ENCODE measurements around the gene IGSF3. TPM values are rescaled to one million over a fixed set of nuclear protein-coding genes. Genes with fewer than 3 reads are reported as not detected.

The IGSF3 gene
- total RNA-seq, 2 donors from 2014 or later = 3.3 to 4.9 TPM

- H3K36me3 Mint-ChIP-seq (ENCODE audit: insufficient read depth in 2 of 2) = no peaks in the 10 kb centered on the region
- H3K4me1 Mint-ChIP-seq (ENCODE audit: low read depth) = peaks cover 30% of the 10 kb centered on the region
- H3K27ac Mint-ChIP-seq = no peak overlapping the region
- H3K27me3 Mint-ChIP-seq (ENCODE audit: low read depth) = peaks cover 6% of the 10 kb centered on the region
- H3K4me3 Mint-ChIP-seq = no peak overlapping the region
- DNase-seq (no peak), ATAC-seq (replicated peaks in 1 of 2) (no peak)
- H3K9me3 Mint-ChIP-seq = no peaks in the 10 kb centered on the region
Measured at GRCh38 chr1:116577759-116578314, 89.7 kb downstream of the IGSF3 start.

- DNase-seq (peak; percentile 61 to 66), ATAC-seq (replicated peaks in 1 of 2) (no peak)
- Mint-ChIP-seq H3K27ac (no peak overlapping the region), H3K36me3 (ENCODE audit: insufficient read depth in 2 of 2) (peaks cover 0 to 2% of the 10 kb centered on the region in 2 donors), H3K9me3 (no peaks in the 10 kb centered on the region), H3K4me3 (peak overlapping the region in 1 of 2 donors; percentile 28), H3K27me3 (ENCODE audit: low read depth) (peaks cover 18% of the 10 kb centered on the region), H3K4me1 (ENCODE audit: low read depth) (peaks cover 54% of the 10 kb centered on the region)
Measured at GRCh38 chr1:116574581-116575291, 92.8 kb downstream of the IGSF3 start.

- peaks cover 0 to 3% of the 10 kb centered on the region in 2 donors for H3K36me3 Mint-ChIP-seq (ENCODE audit: insufficient read depth in 2 of 2)
- no peak for DNase-seq
- H3K27me3 Mint-ChIP-seq (ENCODE audit: low read depth) = peaks cover 18% of the 10 kb centered on the region
- ATAC-seq (replicated peaks in 1 of 2) = no peak
- H3K4me1 Mint-ChIP-seq (ENCODE audit: low read depth) = peaks cover 66% of the 10 kb centered on the region
- no peak overlapping the region for H3K27ac Mint-ChIP-seq
- no peaks in the 10 kb centered on the region for H3K9me3 Mint-ChIP-seq
- H3K4me3 Mint-ChIP-seq = no peak overlapping the region
Measured at GRCh38 chr1:116573431-116574095, 94.0 kb downstream of the IGSF3 start.

GRCh38 chr1:116572771-116573430, 94.6 kb downstream of the IGSF3 start:
- Mint-ChIP-seq H3K36me3 (ENCODE audit: insufficient read depth in 2 of 2) (peaks cover 0 to 3% of the 10 kb centered on the region in 2 donors), H3K4me1 (ENCODE audit: low read depth) (peaks cover 73% of the 10 kb centered on the region), H3K4me3 (no peak overlapping the region)

DNA sequence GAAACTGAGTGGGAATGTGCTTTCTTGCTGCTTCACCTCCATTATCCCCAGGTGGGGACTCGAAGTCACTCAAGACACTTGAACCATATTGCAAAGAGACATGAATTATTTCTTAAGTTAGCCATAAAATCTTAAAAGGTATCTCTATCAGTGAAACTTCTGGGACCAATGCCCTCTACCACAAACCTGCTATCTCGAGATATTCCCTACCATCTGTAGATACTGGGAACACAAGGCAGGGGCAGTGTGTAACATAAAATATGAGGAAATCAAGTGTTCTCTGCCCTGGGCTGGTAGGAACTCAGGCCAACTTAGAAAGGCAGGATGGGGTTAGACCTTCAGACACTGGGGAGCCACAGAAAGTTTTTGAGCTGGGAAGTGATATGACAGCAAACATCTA, 95.4 kb downstream of the IGSF3 start:
- no peak overlapping the region for H3K27ac Mint-ChIP-seq
- no peak for DNase-seq
- no peaks in the 10 kb centered on the region for H3K9me3 Mint-ChIP-seq
- H3K4me3 Mint-ChIP-seq = peak overlapping the region; percentile 87 to 94
- peaks cover 77% of the 10 kb centered on the region for H3K4me1 Mint-ChIP-seq (ENCODE audit: low read depth)
- H3K27me3 Mint-ChIP-seq (ENCODE audit: low read depth) = peaks cover 18% of the 10 kb centered on the region
- peaks cover 0 to 3% of the 10 kb centered on the region in 2 donors for H3K36me3 Mint-ChIP-seq (ENCODE audit: insufficient read depth in 2 of 2)
- ATAC-seq (replicated peaks in 1 of 2) = no peak

More at GRCh38 chr1:116572771-116573430, 94.6 kb downstream of the IGSF3 start:
- Mint-ChIP-seq H3K9me3 (no peaks in the 10 kb centered on the region), H3K27ac (no peak overlapping the region), H3K27me3 (ENCODE audit: low read depth) (peaks cover 18% of the 10 kb centered on the region)
- no peak for DNase-seq
- ATAC-seq (replicated peaks in 1 of 2) = no peak

DNA sequence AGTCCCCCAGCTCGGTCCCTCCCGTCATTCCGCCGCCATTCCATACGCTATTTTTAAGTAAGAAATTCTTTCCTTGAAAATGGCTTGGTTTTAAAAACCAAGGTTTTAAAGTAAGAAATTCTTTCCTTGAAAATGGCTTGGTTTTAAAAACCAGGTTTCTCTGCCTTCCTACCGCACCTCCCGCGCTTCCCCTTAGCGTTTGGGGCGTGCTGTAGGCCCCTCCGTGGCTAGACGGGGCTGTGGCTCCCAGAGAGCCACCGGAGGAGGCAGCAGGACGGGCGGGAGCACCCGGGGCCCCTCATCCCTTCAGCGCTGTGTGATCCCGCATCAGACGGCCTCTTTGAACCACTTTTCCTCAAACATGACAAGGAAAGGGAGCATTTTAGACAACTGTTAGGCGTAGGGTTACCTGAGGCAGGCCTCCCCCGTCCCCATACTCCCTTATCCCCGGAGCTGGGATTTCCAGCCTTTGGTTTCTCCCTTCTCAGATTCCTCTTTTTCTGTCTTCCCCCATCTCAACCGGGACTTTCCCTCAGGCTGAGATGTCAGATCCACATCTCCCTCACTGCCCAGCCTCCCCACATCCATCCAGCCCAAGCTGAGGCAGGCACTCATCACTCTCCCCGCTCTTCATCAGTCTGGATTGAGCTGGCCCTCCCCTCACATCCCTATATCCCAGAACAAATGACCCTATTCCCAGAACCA, 96.2 kb downstream of the IGSF3 start:
- no peak for DNase-seq
- Mint-ChIP-seq H3K4me1 (ENCODE audit: low read depth) (peaks cover 78% of the 10 kb centered on the region), H3K27me3 (ENCODE audit: low read depth) (peaks cover 18% of the 10 kb centered on the region), H3K4me3 (peak overlapping the region; percentile 87 to 94), H3K36me3 (ENCODE audit: insufficient read depth in 2 of 2) (peaks cover 3% of the 10 kb centered on the region in 2 donors), H3K9me3 (no peaks in the 10 kb centered on the region), H3K27ac (peak overlapping the region; percentile 82)
- ATAC-seq (replicated peaks in 1 of 2) = no peak

- Mint-ChIP-seq H3K9me3 (no peaks in the 10 kb centered on the region), H3K27me3 (ENCODE audit: low read depth) (peaks cover 13% of the 10 kb centered on the region), H3K36me3 (ENCODE audit: insufficient read depth in 2 of 2) (peaks cover 3 to 6% of the 10 kb centered on the region in 2 donors), H3K27ac (peak within 1 kb of the TSS; percentile 82), H3K4me1 (ENCODE audit: low read depth) (peaks cover 80% of the 10 kb centered on the region), H3K4me3 (peak within 1 kb of the TSS; percentile 87 to 94)
- DNase-seq (peak; percentile 91 to 92), ATAC-seq (replicated peaks in 1 of 2) (peak; percentile 82 to 87)
Measured at GRCh38 chr1:116570358-116571214, 96.9 kb downstream of the IGSF3 start, which contains the start of gene CD58. CD58 (minus strand) TSS chr1:116571026; CDS start chr1:116570972, 54 bp downstream.

GRCh38 chr1:116569776-116570357, 97.7 kb downstream of the IGSF3 start:
- DNase-seq (peak; percentile 45 to 71), ATAC-seq (replicated peaks in 1 of 2) (peak; percentile 14 to 41)
- Mint-ChIP-seq H3K27me3 (ENCODE audit: low read depth) (peaks cover 12% of the 10 kb centered on the region), H3K4me1 (ENCODE audit: low read depth) (peaks cover 77% of the 10 kb centered on the region), H3K4me3 (peak overlapping the region; percentile 87 to 94), H3K9me3 (no peaks in the 10 kb centered on the region), H3K27ac (peak overlapping the region; percentile 80), H3K36me3 (ENCODE audit: insufficient read depth in 2 of 2) (peaks cover 7 to 9% of the 10 kb centered on the region in 2 donors)

DNA sequence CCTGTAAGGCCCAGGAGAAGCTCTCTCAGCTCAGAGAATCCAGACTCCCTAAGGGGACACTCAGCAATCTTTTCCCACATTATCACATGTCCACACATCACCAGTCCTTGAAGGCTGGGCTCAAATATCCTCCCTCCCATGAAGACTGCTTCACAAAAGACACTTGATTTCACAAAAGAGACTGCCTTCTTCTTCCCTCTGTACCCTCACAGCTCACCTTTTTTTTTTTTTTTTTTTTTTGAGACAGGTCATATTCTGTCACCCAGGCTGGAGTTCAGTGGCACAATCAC, 98.2 kb downstream of the IGSF3 start:
- peak overlapping the region; percentile 80 for H3K27ac Mint-ChIP-seq
- peaks cover 12% of the 10 kb centered on the region for H3K27me3 Mint-ChIP-seq (ENCODE audit: low read depth)
- H3K36me3 Mint-ChIP-seq (ENCODE audit: insufficient read depth in 2 of 2) = peaks cover 9 to 13% of the 10 kb centered on the region in 2 donors
- H3K9me3 Mint-ChIP-seq = peaks cover under 1% of the 10 kb centered on the region in 2 donors
- peak overlapping the region; percentile 87 to 94 for H3K4me3 Mint-ChIP-seq
- no peak for DNase-seq
- no peak for ATAC-seq (replicated peaks in 1 of 2)
- peaks cover 75% of the 10 kb centered on the region for H3K4me1 Mint-ChIP-seq (ENCODE audit: low read depth)

DNA sequence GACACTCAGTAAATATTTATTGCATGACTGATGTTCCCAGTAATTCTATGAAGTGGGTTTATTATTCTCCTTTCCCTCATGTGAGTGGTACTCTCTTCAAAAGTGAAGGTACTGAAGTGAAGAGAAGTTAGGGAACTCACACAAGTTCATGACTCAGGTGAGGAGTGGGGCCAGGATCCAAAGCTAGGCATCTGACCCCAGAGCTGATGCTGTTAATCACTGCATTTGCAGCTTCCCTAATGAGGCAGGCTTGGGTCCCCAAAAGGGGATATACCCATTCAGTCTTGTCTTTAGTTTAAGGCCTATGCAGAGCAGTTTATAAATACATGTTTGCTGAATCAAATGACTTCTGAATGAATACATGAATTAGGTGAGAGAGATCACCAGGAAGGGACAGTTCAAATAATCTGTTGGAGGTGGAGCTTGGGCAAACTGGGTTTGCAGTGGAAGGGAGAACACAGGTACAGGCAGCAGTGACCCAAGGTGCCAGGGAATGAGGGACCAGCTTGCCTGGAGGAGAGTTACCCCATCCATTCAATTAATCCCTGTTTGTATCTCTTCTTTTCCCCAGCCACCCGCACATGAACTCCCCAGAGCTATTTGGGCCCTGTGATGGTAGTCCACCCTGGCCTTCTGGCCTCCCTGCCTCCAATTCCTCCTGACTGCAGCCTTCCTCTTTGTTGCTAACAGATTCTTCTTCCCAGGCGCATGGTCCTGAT, 98.7 kb downstream of the IGSF3 start:
- Mint-ChIP-seq H3K4me1 (ENCODE audit: low read depth) (peaks cover 74% of the 10 kb centered on the region), H3K27ac (peak overlapping the region; percentile 36)

More for the DNA sequence above, 98.7 kb downstream of the IGSF3 start:
- Mint-ChIP-seq H3K27me3 (ENCODE audit: low read depth) (peaks cover 12% of the 10 kb centered on the region), H3K4me3 (peak overlapping the region; percentile 87 to 94), H3K36me3 (ENCODE audit: insufficient read depth in 2 of 2) (peaks cover 13 to 18% of the 10 kb centered on the region in 2 donors), H3K9me3 (peaks cover 4 to 5% of the 10 kb centered on the region in 2 donors)
- ATAC-seq (replicated peaks in 1 of 2) = no peak
- no peak for DNase-seq

All from activated T-cell treated with anti-CD3 and anti-CD28 coated beads, Interleukin-2, amount 50 U/mL, for 72 hours (primary cell).